HG02885 (cell line): ENCODE results near the gene ENTR1.
A peak's percentile ranks its signal among the peaks of the same experiment; 100 is the strongest.

Experiments
- ATAC-seq: cut with Tn5 transposase; IDR thresholded peaks from one replicate; pipeline ENCODE4 v1.9.1; 2021; ENCODE audit warnings: mild to moderate bottlenecking; ENCODE audit not compliant: unreplicated experiment, poor library complexity

The ENTR1 gene

GRCh38 chr9:136410500-136411287 lies at the start of gene ENTR1, which contains the start of gene PMPCA:
TSS of gene ENTR1 (minus strand) at chr9:136410614. CDS start at chr9:136410397, 217 bp downstream.
TSS of gene PMPCA (plus strand) at chr9:136410658. CDS start at chr9:136410669, 11 bp downstream.
- ATAC-seq = peak; percentile 90

- no peak for ATAC-seq
Measured at GRCh38 chr9:136459425-136459824, 49.0 kb upstream of the ENTR1 start.

- no peak for ATAC-seq
Measured at GRCh38 chr9:136457326-136457725, 46.9 kb upstream of the ENTR1 start.

- ATAC-seq = no peak
Measured at GRCh38 chr9:136456258-136456657, 45.8 kb upstream of the ENTR1 start.

GRCh38 chr9:136455043-136456002 lies 44.9 kb upstream of the ENTR1 start:
- no peak for ATAC-seq

- ATAC-seq = no peak
Measured at GRCh38 chr9:136454026-136454796, 43.8 kb upstream of the ENTR1 start.

- ATAC-seq = no peak
Measured at GRCh38 chr9:136453326-136453725, 42.9 kb upstream of the ENTR1 start.

GRCh38 chr9:136451221-136451877 lies 40.9 kb upstream of the ENTR1 start:
- ATAC-seq = no peak

GRCh38 chr9:136448655-136449054 lies 38.2 kb upstream of the ENTR1 start:
- ATAC-seq = no peak

GRCh38 chr9:136447173-136447778 lies 36.9 kb upstream of the ENTR1 start:
- ATAC-seq = no peak

GRCh38 chr9:136445799-136446198 lies 35.4 kb upstream of the ENTR1 start:
- ATAC-seq = no peak

- ATAC-seq = no peak
Measured at GRCh38 chr9:136444102-136444501, 33.7 kb upstream of the ENTR1 start.

GRCh38 chr9:136443687-136444086 lies 33.3 kb upstream of the ENTR1 start:
- no peak for ATAC-seq

- ATAC-seq = no peak
Measured at GRCh38 chr9:136443087-136443486, 32.7 kb upstream of the ENTR1 start.

GRCh38 chr9:136442265-136442664 lies 31.9 kb upstream of the ENTR1 start:
- no peak for ATAC-seq

- no peak for ATAC-seq
Measured at GRCh38 chr9:136441681-136442245, 31.3 kb upstream of the ENTR1 start.

- no peak for ATAC-seq
Measured at GRCh38 chr9:136441191-136441680, 30.8 kb upstream of the ENTR1 start.

GRCh38 chr9:136439481-136440408 lies 29.3 kb upstream of the ENTR1 start, which contains the start of gene INPP5E:
TSS of gene INPP5E (minus strand) at chr9:136439845. CDS start at chr9:136439419, 426 bp downstream.
- ATAC-seq = peak; percentile 77
